Measurements from ENCODE around the gene BEGAIN. TPM values are rescaled to one million over a fixed set of nuclear protein-coding genes. Genes with fewer than 3 reads are reported as not detected.

BEGAIN gene
- total and polyA plus RNA-seq, 8 donors: 1.2 to 3.6 (median 2.0) TPM

- Histone ChIP-seq H3K36me3 (no peaks in the 10 kb centered on the region), H3K4me3 (no peak overlapping the region), H3K27me3 (peaks cover 10 to 26% of the 10 kb centered on the region in 2 donors), H3K27ac (no peak overlapping the region), H3K9me3 (peaks cover 0 to 12% of the 10 kb centered on the region in 2 donors), H3K4me1 (no peaks in the 10 kb centered on the region)
- ATAC-seq: no peak
- intact Hi-C loops (cut with DNase I): no loop called here
- no peak for TF ChIP-seq CTCF (IDR thresholded peaks at IDR 0.05)
- no peak for DNase-seq
Observed at GRCh38 chr14:100601064-100601463, 13.8 kb upstream of the BEGAIN start.

DNA sequence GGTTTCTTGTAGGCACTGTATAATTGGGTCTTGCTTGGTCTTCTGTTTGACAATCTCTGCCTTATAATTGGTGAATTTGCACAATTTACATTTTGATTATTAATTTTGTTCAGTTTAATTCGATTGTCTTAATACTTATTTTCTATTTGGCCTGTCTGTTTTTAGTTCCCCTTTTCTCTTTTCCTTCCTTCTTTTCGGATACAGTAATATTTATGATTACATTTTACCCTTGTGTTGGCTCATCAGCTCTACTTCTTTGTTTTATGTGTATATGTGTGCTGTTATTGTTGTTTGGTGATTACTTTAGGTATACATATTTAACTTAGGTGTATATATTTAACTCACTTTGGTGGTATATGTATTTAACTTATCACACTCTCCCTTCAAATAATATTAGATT, 12.8 kb upstream of the BEGAIN start:
- peaks cover 10 to 21% of the 10 kb centered on the region in 2 donors for H3K27me3 ChIP-seq
- ATAC-seq (no peak), DNase-seq (no peak)
- no peaks in the 10 kb centered on the region for H3K4me1 ChIP-seq
- H3K4me3 ChIP-seq: no peak overlapping the region
- no peak for TF ChIP-seq CTCF (IDR thresholded peaks at IDR 0.05)
- no peaks in the 10 kb centered on the region for H3K36me3 ChIP-seq
- H3K9me3 ChIP-seq: peaks cover 0 to 12% of the 10 kb centered on the region in 2 donors
- intact Hi-C loops (cut with DNase I): no loop called here
- no peak overlapping the region for H3K27ac ChIP-seq

DNA sequence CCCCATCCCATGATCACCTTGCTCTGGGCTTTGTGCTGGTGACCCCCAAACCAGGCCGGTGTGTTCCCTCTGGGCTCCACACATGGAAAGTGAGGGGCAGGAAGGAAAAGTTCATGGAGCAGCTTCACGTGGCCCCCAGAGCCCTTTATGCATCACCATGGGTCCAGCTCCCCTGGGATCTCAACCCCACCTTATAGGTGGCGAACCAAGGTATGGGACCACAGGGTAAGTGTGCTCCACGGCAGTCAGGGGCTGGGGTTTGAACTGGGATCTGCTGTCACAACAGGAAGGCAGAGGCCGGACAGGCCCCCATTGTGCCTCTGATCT, 7.4 kb upstream of the BEGAIN start:
- DNase-seq (peak in 1 of 4 donors; percentile 7), ATAC-seq (no peak)
- no peaks in the 10 kb centered on the region for H3K9me3 ChIP-seq
- no peak for TF ChIP-seq CTCF (IDR thresholded peaks at IDR 0.05)
- no peaks in the 10 kb centered on the region for H3K4me1 ChIP-seq
- no peak overlapping the region for H3K27ac ChIP-seq
- no peak overlapping the region for H3K4me3 ChIP-seq
- H3K27me3 ChIP-seq: peaks cover 10 to 46% of the 10 kb centered on the region in 2 donors
- H3K36me3 ChIP-seq: no peaks in the 10 kb centered on the region
- intact Hi-C loops (cut with DNase I): no loop called here

GRCh38 chr14:100593751-100594624, 6.8 kb upstream of the BEGAIN start:
- intact Hi-C loops (cut with DNase I): no loop called here
- Histone ChIP-seq H3K27me3 (peaks cover 7 to 52% of the 10 kb centered on the region in 2 donors), H3K27ac (no peak overlapping the region), H3K4me1 (no peaks in the 10 kb centered on the region), H3K36me3 (no peaks in the 10 kb centered on the region), H3K9me3 (no peaks in the 10 kb centered on the region), H3K4me3 (no peak overlapping the region)
- DNase-seq (peak in 2 of 4 donors; percentile 25 to 41), ATAC-seq (no peak)
- TF ChIP-seq CTCF (IDR thresholded peaks at IDR 0.05): no peak

DNA sequence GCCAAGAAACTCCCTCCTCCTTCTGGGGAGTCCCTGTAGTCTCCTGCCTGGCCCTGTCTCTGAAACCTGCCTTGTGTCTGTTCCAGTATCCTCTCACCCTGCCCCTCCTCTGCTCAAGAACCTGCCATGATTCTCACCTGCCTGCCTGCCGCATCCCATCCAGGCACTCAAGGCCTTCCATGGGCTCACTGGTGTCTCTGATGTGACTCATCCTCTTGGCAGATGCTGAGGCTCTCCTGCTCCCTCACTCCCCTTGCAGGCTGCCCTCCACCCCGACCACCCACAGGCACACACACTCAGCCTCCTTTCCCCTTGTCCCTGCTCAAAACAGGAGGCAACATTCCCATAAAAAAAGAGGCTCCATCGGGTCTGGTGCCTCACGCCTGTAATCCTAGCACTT, 5.8 kb upstream of the BEGAIN start:
- no peak for ATAC-seq
- Histone ChIP-seq H3K9me3 (no peaks in the 10 kb centered on the region), H3K27me3 (peaks cover 16 to 62% of the 10 kb centered on the region in 2 donors), H3K4me3 (no peak overlapping the region), H3K4me1 (no peaks in the 10 kb centered on the region), H3K27ac (no peak overlapping the region), H3K36me3 (no peaks in the 10 kb centered on the region)
- intact Hi-C loops (cut with DNase I): no loop called here
- DNase-seq: peak in 1 of 4 donors; percentile 10
- no peak for TF ChIP-seq CTCF (IDR thresholded peaks at IDR 0.05)

Measured in left lung (tissue), 10 donors.